ENCODE data around the gene GPLD1. TPM values are rescaled to one million over a fixed set of nuclear protein-coding genes. Genes with fewer than 3 reads are reported as not detected.

Gene GPLD1
- total and polyA plus RNA-seq, 4 donors = 15.5 to 62.0 (median 22.2) TPM

DNA sequence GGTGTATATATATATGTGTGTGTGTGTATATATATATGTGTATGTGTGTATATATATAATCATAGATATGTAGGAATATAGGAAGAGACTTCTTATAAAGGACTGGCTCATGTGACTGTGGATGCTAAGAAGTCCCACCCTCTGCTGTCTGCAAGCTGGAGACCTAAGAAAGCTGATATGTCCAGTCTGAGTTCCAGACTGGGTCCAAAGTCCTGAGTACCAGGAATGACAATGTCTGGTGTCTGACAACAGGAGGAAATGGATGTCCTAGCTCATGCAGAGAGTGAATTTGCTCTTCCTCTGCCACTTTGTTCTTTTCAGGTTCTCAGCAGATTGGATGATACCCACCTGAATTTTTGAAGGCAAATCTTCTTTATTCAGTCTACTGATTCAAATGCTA lies 12.5 kb upstream of the GPLD1 start:
- TF ChIP-seq FOXA2 (IDR thresholded peaks at IDR 0.05) = no peak
- peak in 1 of 2 donors; percentile 13 for TF ChIP-seq HNF4A (conservative IDR thresholded peaks at IDR 0.05)
- H3K27ac ChIP-seq (ENCODE audit: low read depth in 1 of 2, low read length in 2 of 2) = no peak overlapping the region
- H3K9ac ChIP-seq (ENCODE audit: low read depth in 1 of 2, low read length in 2 of 2) = no peak overlapping the region
- H3K27me3 ChIP-seq (ENCODE audit: control insufficient read depth in 4 of 4, insufficient read depth in 4 of 4, low read length in 3 of 4) = no peaks in the 10 kb centered on the region
- peaks cover 4 to 19% (median 15%) of the 10 kb centered on the region in 4 donors for H3K4me1 ChIP-seq (ENCODE audit: control insufficient read depth in 4 of 4, insufficient read depth in 4 of 4, low read length in 3 of 4)
- no peaks in the 10 kb centered on the region for H3K9me3 ChIP-seq (ENCODE audit: control insufficient read depth in 4 of 4, low read length in 3 of 4)
- DNase-seq (ENCODE audit: low spot score) = no peak
- H3K36me3 ChIP-seq (ENCODE audit: control insufficient read depth in 4 of 4, insufficient read depth in 3 of 4, low read depth in 1 of 4, low read length in 3 of 4) = peaks cover 3 to 15% (median 9%) of the 10 kb centered on the region in 4 donors
- H3K4me3 ChIP-seq (ENCODE audit: low read depth in 1 of 3, low read length in 3 of 3) = no peak overlapping the region

DNA sequence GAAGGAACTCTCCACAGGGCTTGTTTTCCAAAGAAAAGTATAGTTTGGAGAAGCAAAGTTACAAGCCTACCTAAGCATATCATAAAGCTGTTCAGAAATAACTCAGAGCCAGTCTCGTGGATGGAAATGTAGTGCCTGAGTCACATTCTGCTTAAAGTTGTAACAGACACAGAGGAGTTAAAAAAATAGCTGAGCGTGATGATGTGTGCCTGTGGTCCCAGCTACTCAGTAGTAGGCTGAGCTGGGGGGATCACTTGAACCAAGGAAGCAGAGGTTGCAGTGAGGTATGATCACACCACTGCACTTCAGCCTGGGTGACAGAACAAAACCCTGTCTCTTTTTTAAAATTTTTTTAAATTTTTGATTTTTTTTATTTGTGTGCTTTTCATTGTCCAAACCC lies 12.0 kb upstream of the GPLD1 start:
- WGBS = 90% methylated on average over 2 of the region's 2 CpGs
- H3K36me3 ChIP-seq (ENCODE audit: control insufficient read depth in 4 of 4, insufficient read depth in 3 of 4, low read depth in 1 of 4, low read length in 3 of 4) = peaks cover 3 to 18% (median 8%) of the 10 kb centered on the region in 4 donors

More for the DNA sequence above, 12.0 kb upstream of the GPLD1 start:
- Histone ChIP-seq H3K27ac (ENCODE audit: low read depth in 1 of 2, low read length in 2 of 2) (no peak overlapping the region), H3K9me3 (ENCODE audit: control insufficient read depth in 4 of 4, low read length in 3 of 4) (no peaks in the 10 kb centered on the region), H3K9ac (ENCODE audit: low read depth in 1 of 2, low read length in 2 of 2) (no peak overlapping the region), H3K4me3 (ENCODE audit: low read depth in 1 of 3, low read length in 3 of 3) (no peak overlapping the region), H3K27me3 (ENCODE audit: control insufficient read depth in 4 of 4, insufficient read depth in 4 of 4, low read length in 3 of 4) (no peaks in the 10 kb centered on the region), H3K4me1 (ENCODE audit: control insufficient read depth in 4 of 4, insufficient read depth in 4 of 4, low read length in 3 of 4) (peaks cover 4 to 22% (median 18%) of the 10 kb centered on the region in 4 donors)
- TF ChIP-seq HNF4G (IDR thresholded peaks at IDR 0.05) (no peak), FOXA1 (IDR thresholded peaks at IDR 0.05) (no peak), FOXA2 (IDR thresholded peaks at IDR 0.05) (no peak), JUND (IDR thresholded peaks at IDR 0.05) (no peak), SP1 (IDR thresholded peaks at IDR 0.05) (no peak), YY1 (IDR thresholded peaks at IDR 0.05) (no peak), EGR1 (IDR thresholded peaks at IDR 0.05; ENCODE audit: low read depth in 2 of 2) (no peak), NR2F2 (IDR thresholded peaks at IDR 0.05) (no peak), RAD21 (IDR thresholded peaks at IDR 0.05) (no peak), GABPA (IDR thresholded peaks at IDR 0.05 in 1 of 2, conservative IDR thresholded peaks at IDR 0.05 in 1 of 2) (no peak), ZBTB33 (IDR thresholded peaks at IDR 0.05) (no peak), HNF4A (conservative IDR thresholded peaks at IDR 0.05) (no peak), TAF1 (conservative IDR thresholded peaks at IDR 0.05) (no peak), REST (IDR thresholded peaks at IDR 0.05) (no peak), RXRA (IDR thresholded peaks at IDR 0.05) (no peak), ATF3 (IDR thresholded peaks at IDR 0.05) (no peak)
- TF ChIP-seq, protein P1, sequence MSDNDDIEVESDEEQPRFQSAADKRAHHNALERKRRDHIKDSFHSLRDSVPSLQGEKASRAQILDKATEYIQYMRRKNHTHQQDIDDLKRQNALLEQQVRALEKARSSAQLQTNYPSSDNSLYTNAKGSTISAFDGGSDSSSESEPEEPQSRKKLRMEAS (IDR thresholded peaks at IDR 0.05) = no peak
- TF ChIP-seq, protein P2, sequence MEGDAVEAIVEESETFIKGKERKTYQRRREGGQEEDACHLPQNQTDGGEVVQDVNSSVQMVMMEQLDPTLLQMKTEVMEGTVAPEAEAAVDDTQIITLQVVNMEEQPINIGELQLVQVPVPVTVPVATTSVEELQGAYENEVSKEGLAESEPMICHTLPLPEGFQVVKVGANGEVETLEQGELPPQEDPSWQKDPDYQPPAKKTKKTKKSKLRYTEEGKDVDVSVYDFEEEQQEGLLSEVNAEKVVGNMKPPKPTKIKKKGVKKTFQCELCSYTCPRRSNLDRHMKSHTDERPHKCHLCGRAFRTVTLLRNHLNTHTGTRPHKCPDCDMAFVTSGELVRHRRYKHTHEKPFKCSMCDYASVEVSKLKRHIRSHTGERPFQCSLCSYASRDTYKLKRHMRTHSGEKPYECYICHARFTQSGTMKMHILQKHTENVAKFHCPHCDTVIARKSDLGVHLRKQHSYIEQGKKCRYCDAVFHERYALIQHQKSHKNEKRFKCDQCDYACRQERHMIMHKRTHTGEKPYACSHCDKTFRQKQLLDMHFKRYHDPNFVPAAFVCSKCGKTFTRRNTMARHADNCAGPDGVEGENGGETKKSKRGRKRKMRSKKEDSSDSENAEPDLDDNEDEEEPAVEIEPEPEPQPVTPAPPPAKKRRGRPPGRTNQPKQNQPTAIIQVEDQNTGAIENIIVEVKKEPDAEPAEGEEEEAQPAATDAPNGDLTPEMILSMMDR (IDR thresholded peaks at IDR 0.05; ENCODE audit: low read depth, low read length, missing input control) = no peak
- no peak for DNase-seq (ENCODE audit: low spot score)
